Astrocyte (in vitro differentiated cells and primary cell): Measurements from ENCODE around the gene TACR1. TPM values are rescaled to one million over a fixed set of nuclear protein-coding genes. Genes with fewer than 3 reads are reported as not detected.

Experiments used
- DNase-seq: peaks from one replicate; pipeline ENCODE4 v3.0.0-alpha.2; 2010; ENCODE audit warnings: low read depth
- FAIRE-seq: peaks from 2 replicates; lab custom pipeline; 2011; peaks lifted over from hg19 to GRCh38; lab: Jason Lieb, UNC
- H2AFZ ChIP-seq: 2 replicates; pipeline ENCODE4 v1.6.0; 2012; ENCODE audit warnings: low read depth, low read length, inconsistent platforms
- H3K27ac ChIP-seq: 2 replicates; pipeline ENCODE4 v1.5.1; 2011; ENCODE audit warnings: low read depth, low read length, inconsistent platforms
- H3K27me3 ChIP-seq: 2 replicates; pipeline ENCODE4 v1.6.0; 2011; ENCODE audit warnings: low read length, inconsistent platforms; ENCODE audit not compliant: insufficient read depth
- H3K36me3 ChIP-seq: 2 replicates; pipeline ENCODE4 v1.5.1; 2011; ENCODE audit warnings: low read length, inconsistent platforms; ENCODE audit not compliant: insufficient read depth
- H3K4me1 ChIP-seq: 2 replicates; pipeline ENCODE4 v1.5.1; 2011; ENCODE audit warnings: low read length, inconsistent platforms; ENCODE audit not compliant: insufficient read depth
- H3K4me2 ChIP-seq: 2 replicates; pipeline ENCODE4 v1.6.0; 2012; ENCODE audit warnings: low read length, inconsistent platforms
- H3K4me3 ChIP-seq: 2 replicates; pipeline ENCODE4 v1.5.1; 2011; ENCODE audit warnings: low read depth, mild to moderate bottlenecking, low read length, inconsistent platforms; ENCODE audit not compliant: insufficient read depth
- H3K79me2 ChIP-seq: 2 replicates; pipeline ENCODE4 v1.6.0; 2012; ENCODE audit warnings: mild to moderate bottlenecking, low read length, inconsistent platforms; ENCODE audit not compliant: insufficient read depth
- H3K9ac ChIP-seq: 2 replicates; pipeline ENCODE4 v1.6.0; 2012; ENCODE audit warnings: mild to moderate bottlenecking, low read length, inconsistent platforms
- H3K9me3 ChIP-seq: 2 replicates; pipeline ENCODE4 v1.5.1; 2012; ENCODE audit warnings: low read depth, mild to moderate bottlenecking, low read length, inconsistent platforms; ENCODE audit not compliant: insufficient read depth
- H4K20me1 ChIP-seq: 2 replicates; pipeline ENCODE4 v1.6.0; 2012; ENCODE audit warnings: low read length, inconsistent platforms; ENCODE audit not compliant: insufficient read depth
- H3K27ac Mint-ChIP-seq: one replicate; pipeline ENCODE4 v1.8.0; 2021; ENCODE audit warnings: mild to moderate bottlenecking, mixed read lengths; ENCODE audit not compliant: unreplicated experiment
- H3K27me3 Mint-ChIP-seq: one replicate; pipeline ENCODE4 v1.8.0; 2021; ENCODE audit warnings: low read depth, mixed read lengths; ENCODE audit not compliant: unreplicated experiment
- H3K36me3 Mint-ChIP-seq: one replicate; pipeline ENCODE4 v1.8.0; 2021; ENCODE audit warnings: low read depth, mixed read lengths; ENCODE audit not compliant: unreplicated experiment
- H3K4me1 Mint-ChIP-seq: one replicate; pipeline ENCODE4 v1.8.0; 2021; ENCODE audit warnings: low read depth, mixed read lengths; ENCODE audit not compliant: unreplicated experiment
- H3K4me3 Mint-ChIP-seq: one replicate; pipeline ENCODE4 v1.8.0; 2021; ENCODE audit warnings: mild to moderate bottlenecking, moderate library complexity, mixed read lengths; ENCODE audit not compliant: unreplicated experiment
- H3K9me3 Mint-ChIP-seq: one replicate; pipeline ENCODE4 v1.8.0; 2021; ENCODE audit warnings: mild to moderate bottlenecking, mixed read lengths; ENCODE audit not compliant: unreplicated experiment
- EZH2 ChIP-seq: IDR thresholded peaks from 2 replicates; pipeline ENCODE4 v1.6.1; 2012; ENCODE audit warnings: mild to moderate bottlenecking, low read length, inconsistent platforms; ENCODE audit not compliant: insufficient read depth
- total RNA-seq: library from RNA; stranded (reverse); gene quantifications from 2 replicates; pipeline ENCODE4 v1.2.1, GENCODE V29; 2021
- TF ChIP-seq, protein P1 (sequence below): IDR thresholded peaks from 2 replicates; pipeline ENCODE4 v1.5.1; 2011; ENCODE audit warnings: low read depth, mild to moderate bottlenecking, inconsistent platforms, low read length, moderate library complexity; ENCODE audit not compliant: insufficient read depth

The TACR1 gene
- total RNA-seq, 1 donor from 2014 or later, result not detected

DNA sequence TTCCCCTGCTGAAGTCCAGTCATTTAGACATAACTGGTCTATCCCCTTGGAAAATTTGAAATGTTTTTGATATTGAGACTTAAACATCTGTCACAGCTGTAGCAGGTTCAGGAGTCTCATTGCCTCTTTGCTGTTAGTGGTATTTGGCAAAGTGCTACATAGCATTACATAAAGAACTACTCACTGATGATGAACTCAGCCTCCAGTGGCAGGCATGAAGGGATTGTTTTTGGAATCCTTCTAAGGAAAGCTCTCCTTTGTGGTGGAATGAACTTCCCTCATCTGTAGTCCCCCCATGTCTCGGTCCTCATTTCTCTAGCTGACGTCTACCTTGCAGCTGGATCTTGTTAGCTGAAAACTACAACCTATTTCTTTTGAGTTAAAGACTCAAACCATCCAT is 111.6 kb downstream of the TACR1 start:
- H3K9me3 ChIP-seq, result no peaks in the 10 kb centered on the region
- TF ChIP-seq, protein P1, sequence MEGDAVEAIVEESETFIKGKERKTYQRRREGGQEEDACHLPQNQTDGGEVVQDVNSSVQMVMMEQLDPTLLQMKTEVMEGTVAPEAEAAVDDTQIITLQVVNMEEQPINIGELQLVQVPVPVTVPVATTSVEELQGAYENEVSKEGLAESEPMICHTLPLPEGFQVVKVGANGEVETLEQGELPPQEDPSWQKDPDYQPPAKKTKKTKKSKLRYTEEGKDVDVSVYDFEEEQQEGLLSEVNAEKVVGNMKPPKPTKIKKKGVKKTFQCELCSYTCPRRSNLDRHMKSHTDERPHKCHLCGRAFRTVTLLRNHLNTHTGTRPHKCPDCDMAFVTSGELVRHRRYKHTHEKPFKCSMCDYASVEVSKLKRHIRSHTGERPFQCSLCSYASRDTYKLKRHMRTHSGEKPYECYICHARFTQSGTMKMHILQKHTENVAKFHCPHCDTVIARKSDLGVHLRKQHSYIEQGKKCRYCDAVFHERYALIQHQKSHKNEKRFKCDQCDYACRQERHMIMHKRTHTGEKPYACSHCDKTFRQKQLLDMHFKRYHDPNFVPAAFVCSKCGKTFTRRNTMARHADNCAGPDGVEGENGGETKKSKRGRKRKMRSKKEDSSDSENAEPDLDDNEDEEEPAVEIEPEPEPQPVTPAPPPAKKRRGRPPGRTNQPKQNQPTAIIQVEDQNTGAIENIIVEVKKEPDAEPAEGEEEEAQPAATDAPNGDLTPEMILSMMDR, result no peak
- TF ChIP-seq EZH2, result no peak
- no peaks in the 10 kb centered on the region for H3K27me3 ChIP-seq
- Mint-ChIP-seq H3K27ac (no peak overlapping the region), H3K36me3 (no peaks in the 10 kb centered on the region), H3K9me3 (peaks cover 5% of the 10 kb centered on the region), H3K27me3 (peaks cover 6% of the 10 kb centered on the region), H3K4me3 (no peak overlapping the region), H3K4me1 (no peaks in the 10 kb centered on the region)
- no peak overlapping the region for H3K4me2 ChIP-seq
- H3K36me3 ChIP-seq, result no peaks in the 10 kb centered on the region
- no peak overlapping the region for H2AFZ ChIP-seq
- no peaks in the 10 kb centered on the region for H3K4me1 ChIP-seq
- FAIRE-seq, result no peak
- DNase-seq, result peak; percentile 45
- H4K20me1 ChIP-seq, result no peaks in the 10 kb centered on the region
- H3K79me2 ChIP-seq, result no peaks in the 10 kb centered on the region
- H3K4me3 ChIP-seq, result no peak overlapping the region
- H3K27ac ChIP-seq, result no peak overlapping the region
- H3K9ac ChIP-seq, result no peak overlapping the region

DNA sequence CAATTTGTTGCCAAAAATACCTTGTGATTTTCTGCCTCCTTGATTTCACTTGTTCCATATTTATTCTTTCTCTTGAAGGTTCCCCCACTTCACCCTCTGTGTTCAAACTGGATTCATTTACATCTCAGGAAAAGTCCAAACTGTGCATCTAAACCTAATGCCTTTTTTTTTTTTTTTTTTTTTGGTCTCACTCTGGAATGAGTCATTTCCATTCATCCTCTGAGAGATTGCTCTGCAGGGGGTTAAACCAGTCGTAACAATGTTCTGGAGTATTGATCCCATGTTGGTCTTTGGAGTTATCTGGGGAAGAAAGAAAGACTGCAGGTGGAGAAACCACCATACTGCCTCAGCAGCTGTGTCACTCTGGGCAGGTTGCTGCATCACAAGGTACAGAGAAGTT is 119.7 kb downstream of the TACR1 start:
- H3K4me3 ChIP-seq, result no peak overlapping the region
- H3K4me2 ChIP-seq, result no peak overlapping the region
- Mint-ChIP-seq H3K4me3 (no peak overlapping the region), H3K9me3 (no peaks in the 10 kb centered on the region), H3K27ac (no peak overlapping the region), H3K4me1 (peaks cover 5% of the 10 kb centered on the region), H3K27me3 (peaks cover 2% of the 10 kb centered on the region), H3K36me3 (no peaks in the 10 kb centered on the region)
- no peaks in the 10 kb centered on the region for H3K36me3 ChIP-seq
- TF ChIP-seq, protein P1, result no peak
- no peak for TF ChIP-seq EZH2
- H3K9ac ChIP-seq, result no peak overlapping the region
- peaks cover 6% of the 10 kb centered on the region for H3K4me1 ChIP-seq
- no peaks in the 10 kb centered on the region for H3K9me3 ChIP-seq
- no peak overlapping the region for H2AFZ ChIP-seq
- H3K27me3 ChIP-seq, result no peaks in the 10 kb centered on the region
- H3K27ac ChIP-seq, result no peak overlapping the region
- no peaks in the 10 kb centered on the region for H4K20me1 ChIP-seq
- peak; percentile 12 for DNase-seq
- no peak for FAIRE-seq
- H3K79me2 ChIP-seq, result no peaks in the 10 kb centered on the region

DNA sequence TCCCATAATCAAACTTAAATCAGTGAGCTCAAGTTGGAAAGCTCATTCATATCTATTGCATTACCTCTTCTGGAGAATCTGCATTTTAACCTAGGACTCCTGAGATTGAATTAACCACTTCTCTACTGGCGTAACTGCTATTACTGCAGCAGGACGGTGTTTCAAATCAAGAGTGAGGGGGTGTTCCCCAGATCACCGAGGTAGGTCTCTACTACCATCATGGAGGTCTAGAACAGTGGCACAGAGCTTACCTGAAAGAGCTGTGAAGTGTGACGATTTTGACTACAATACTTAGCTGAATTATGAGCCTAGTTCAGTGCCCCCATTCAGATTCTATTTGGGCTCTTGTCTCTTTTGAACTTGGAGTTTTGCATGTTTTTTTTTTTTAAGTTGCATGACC is 121.4 kb downstream of the TACR1 start:
- H3K4me1 Mint-ChIP-seq, result peaks cover 5% of the 10 kb centered on the region
- no peaks in the 10 kb centered on the region for H3K9me3 Mint-ChIP-seq
- no peak overlapping the region for H3K27ac Mint-ChIP-seq

More for the DNA sequence above, 121.4 kb downstream of the TACR1 start:
- TF ChIP-seq EZH2, result no peak
- TF ChIP-seq, protein P1, result no peak
- Histone ChIP-seq H3K9me3 (no peaks in the 10 kb centered on the region), H3K4me1 (peaks cover 6% of the 10 kb centered on the region), H3K27ac (no peak overlapping the region), H3K9ac (no peak overlapping the region), H4K20me1 (no peaks in the 10 kb centered on the region), H3K27me3 (no peaks in the 10 kb centered on the region), H3K4me2 (no peak overlapping the region), H2AFZ (no peak overlapping the region), H3K4me3 (no peak overlapping the region), H3K79me2 (no peaks in the 10 kb centered on the region), H3K36me3 (no peaks in the 10 kb centered on the region)
- Mint-ChIP-seq H3K36me3 (no peaks in the 10 kb centered on the region), H3K27me3 (peaks cover 2% of the 10 kb centered on the region), H3K4me3 (no peak overlapping the region)
- FAIRE-seq (no peak), DNase-seq (no peak)
